Myocyte (in vitro differentiated cells): ENCODE data around the gene TGM6. TPM values are rescaled to one million over a fixed set of nuclear protein-coding genes. Genes with fewer than 3 reads are reported as not detected.
A peak's percentile ranks its signal among the peaks of the same experiment; 100 is the strongest.
"Not testable (repeated sequence)": the region's sequence is repeated elsewhere in the genome, so short reads cannot be mapped to it uniquely, and the experiment has no call there.

ENCODE experiments used
- DNase-seq: peaks from one replicate; pipeline ENCODE4 v3.0.0-alpha.2; 2012; ENCODE audit warnings: low read depth
- total RNA-seq: library from RNA; depleted of rRNA; stranded (reverse); fragments of >200 nt; gene quantifications from 2 replicates; pipeline ENCODE4 v1.2.3, GENCODE V29; 2014

Gene TGM6
- total RNA-seq, 1 donor from 2014 or later, result not detected

DNA sequence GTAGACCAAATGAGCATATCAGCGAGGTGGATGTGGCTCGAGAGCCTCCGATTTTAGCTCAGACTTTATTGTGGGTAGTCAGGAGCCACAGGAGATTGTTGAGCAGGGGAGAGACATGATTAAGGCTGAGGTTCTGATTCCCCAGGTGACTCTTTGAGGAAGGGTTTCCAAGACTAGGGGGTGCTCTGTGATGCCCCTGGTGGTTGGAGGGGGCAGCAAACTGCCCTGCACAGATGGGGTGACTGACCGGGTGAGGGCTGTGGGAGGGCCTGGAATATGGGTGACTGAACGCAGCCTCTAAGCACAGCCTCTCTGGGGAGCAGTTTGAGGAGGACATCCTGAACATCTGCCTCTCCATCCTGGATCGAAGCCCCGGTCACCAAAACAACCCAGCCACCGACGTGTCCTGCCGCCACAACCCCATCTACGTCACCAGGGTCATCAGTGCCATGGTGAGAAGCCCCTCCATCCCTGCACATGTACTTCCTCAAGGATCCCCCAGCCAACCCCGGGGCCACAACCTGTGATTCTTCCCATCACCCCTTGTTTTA is 17.0 kb downstream of the TGM6 start:
- no peak for DNase-seq

GRCh38 chr20:2398449-2398848 is 17.7 kb downstream of the TGM6 start:
- no peak for DNase-seq

DNA sequence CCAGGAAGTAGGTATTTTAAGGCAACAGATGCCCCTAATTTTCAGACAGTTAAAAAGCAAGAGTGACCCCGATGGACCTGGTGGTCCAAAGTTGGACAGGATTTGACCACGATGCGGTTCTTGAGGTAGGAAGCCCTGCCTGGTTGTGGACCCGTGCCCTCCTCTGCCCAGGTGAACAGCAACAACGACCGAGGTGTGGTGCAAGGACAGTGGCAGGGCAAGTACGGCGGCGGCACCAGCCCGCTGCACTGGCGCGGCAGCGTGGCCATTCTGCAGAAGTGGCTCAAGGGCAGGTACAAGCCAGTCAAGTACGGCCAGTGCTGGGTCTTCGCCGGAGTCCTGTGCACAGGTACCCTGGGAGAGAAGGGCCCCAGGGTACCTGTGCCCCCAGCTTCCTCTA is 18.7 kb downstream of the TGM6 start:
- no peak for DNase-seq

DNA sequence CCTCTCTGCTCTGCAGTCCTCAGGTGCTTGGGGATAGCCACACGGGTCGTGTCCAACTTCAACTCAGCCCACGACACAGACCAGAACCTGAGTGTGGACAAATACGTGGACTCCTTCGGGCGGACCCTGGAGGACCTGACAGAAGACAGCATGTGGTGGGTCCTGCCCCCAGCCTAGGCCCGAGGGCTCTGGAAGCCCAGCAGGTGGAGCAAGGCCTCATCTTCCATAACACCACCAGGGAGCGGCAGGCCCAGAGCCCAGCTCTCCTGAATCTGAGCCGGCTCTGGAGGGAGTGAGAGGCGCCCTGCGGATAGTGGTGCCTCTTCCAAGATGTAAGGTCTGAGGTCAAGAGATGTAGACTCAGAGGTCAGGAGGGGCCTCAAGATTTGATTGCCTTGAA is 19.6 kb downstream of the TGM6 start:
- DNase-seq, result no peak

DNA sequence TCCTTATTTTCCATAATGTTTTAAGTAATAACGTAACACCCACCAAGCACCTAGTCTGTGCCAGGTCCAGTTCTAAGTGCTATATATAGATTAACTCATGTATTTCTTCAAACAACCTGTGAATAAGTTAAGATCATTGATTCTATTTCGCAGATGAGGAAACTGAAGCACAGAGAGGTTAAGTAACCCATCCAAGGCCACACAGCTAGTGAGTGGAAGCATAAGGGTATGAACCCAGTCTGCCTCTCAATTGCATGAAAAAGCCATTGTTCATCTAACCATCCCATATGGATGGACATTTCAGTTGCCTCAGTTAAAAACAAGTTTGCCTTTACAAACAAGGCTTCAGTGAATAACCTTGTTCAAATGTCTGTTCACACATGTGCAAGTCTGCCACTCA is 20.8 kb downstream of the TGM6 start:
- no peak for DNase-seq

DNA sequence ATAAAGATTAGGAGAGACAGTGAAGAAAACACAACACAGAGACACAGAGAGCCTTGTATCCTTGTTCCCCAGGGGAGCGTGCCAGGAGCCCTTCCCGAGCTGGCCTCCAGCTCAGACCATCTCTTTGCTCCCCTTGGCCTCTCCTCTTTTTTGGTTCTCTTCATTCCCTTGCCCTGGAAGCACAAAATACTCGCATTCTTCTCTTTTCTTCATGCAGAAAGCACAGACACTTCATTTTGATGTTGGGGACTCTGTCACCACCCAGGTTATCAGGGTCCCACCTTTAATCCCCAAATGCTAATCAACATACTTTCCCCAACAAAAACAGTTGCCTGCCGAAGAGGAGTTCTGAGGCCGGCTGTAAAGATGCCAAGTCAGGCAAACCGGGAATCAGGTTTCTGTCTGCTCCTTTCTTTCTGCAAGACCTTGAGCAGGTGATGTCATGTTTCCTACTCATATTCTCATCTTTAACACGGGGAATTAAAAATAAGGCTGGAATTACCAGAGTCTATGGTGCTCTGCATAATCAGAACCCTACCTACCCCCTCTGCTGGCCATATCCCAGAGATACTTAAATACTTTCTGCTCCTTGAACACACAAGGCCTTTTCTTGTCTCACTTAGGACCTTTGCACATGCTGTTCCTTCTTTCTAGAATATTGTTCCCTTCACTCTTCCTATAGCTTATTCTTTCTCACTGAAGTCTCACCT is 21.7 kb downstream of the TGM6 start:
- DNase-seq, result peak; percentile 15

DNA sequence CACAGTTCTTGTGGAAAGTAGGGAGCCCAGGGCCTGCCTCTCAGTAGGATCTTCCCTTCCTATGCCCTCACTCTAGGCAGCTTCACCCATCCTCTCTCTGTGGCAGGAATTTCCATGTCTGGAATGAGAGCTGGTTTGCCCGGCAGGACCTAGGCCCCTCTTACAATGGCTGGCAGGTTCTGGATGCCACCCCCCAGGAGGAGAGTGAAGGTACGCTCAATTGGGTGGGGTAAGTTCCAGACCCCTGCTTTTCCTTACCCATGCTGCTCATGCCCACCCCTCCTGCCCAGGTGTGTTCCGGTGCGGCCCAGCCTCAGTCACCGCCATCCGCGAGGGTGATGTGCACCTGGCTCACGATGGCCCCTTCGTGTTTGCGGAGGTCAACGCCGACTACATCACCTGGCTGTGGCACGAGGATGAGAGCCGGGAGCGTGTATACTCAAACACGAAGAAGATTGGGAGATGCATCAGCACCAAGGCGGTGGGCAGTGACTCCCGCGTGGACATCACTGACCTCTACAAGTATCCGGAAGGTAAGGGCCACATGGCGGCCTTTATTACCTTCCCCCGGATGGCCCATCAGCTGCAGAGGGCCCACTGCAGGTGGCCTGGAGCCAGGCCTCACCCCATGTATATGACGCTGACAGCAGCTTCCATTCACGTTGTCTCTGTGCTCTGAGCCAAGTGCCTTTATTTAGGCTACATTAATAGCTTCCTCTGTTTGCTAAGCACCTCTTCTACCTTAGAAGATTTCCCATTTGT is 22.8 kb downstream of the TGM6 start:
- DNase-seq, result no peak

GRCh38 chr20:2405693-2406065 is 25.0 kb downstream of the TGM6 start:
- no peak for DNase-seq

GRCh38 chr20:2407355-2407754 is 26.7 kb downstream of the TGM6 start:
- DNase-seq, result not testable (repeated sequence)

GRCh38 chr20:2408111-2408510 is 27.4 kb downstream of the TGM6 start:
- no peak for DNase-seq

GRCh38 chr20:2416541-2417212 is 36.0 kb downstream of the TGM6 start:
- no peak for DNase-seq

GRCh38 chr20:2417213-2417541 is 36.5 kb downstream of the TGM6 start:
- no peak for DNase-seq

GRCh38 chr20:2418388-2418787 is 37.7 kb downstream of the TGM6 start:
- no peak for DNase-seq

- no peak for DNase-seq
Observed at GRCh38 chr20:2420510-2420909, 39.8 kb downstream of the TGM6 start.

DNA sequence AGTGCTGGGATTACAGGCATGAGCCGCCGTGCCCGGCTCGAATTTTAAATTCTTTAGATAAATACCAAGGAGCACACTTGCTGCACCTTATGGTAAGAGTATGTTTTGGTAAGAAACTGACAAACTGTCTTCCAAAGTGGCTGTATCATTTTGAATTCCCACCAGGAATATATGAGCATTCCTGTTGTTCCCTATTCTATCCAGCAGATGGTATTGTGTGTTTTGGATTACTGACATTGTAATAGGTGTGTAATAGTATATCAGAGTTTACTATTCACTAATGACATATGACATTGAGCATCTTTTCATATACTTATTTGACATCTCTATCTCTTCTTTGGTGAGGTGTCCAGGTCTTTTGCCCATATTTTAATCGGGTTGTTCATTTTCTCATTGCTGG is 40.5 kb downstream of the TGM6 start:
- DNase-seq, result no peak

DNA sequence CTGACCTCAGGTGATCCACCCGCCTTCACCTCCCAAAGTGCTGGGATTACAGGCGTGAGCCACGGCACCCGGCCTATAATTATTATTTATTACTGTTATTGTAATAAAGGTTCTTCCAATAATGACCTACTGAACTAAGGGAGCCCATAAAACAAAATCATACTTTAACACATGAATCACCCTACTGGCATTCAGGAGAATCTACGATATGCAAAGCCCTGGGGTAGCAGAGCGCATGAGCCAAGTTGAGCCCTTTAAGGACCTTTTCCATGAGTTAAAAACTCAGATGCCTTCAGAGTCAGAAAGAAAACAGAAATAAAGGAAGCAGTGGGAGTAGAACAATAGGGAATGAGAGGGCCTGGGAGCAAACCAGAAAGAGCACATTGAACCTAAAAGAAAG is 48.4 kb downstream of the TGM6 start:
- no peak for DNase-seq

DNA sequence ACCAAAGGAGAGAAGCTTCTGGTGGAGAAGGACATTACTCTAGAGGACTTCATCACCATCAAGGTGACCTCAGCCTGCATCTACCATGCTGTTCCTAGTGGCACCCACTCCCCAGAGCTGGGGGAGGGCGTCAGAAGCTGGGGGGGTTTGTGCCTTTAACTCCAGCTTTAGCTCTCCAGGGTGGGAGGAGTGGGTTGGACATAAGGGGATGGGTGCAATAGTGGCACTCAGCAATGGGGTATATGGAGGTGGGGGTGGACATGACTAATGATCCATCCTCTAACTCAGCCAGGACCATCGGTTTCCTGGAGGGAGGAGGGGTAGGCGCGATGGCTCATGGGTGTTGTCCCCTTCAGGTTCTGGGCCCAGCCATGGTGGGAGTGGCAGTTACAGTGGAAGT is 49.8 kb downstream of the TGM6 start:
- no peak for DNase-seq

DNA sequence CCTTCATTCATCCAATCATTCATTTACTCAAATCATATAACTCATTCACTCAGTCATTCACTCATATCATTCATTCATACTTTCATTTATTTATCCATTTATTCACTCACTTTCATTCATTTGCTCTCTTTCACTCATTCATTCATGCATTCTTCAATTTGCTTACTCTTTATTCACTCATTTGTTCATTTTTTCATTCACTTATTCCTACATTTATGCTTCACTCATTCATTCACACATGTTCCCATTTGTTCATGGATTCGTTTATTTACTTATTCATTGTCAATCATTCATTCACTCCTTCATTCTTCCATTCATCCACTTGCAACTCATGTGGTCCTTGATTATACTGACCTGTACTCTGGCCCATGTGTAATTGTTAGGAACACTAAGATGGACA is 50.5 kb downstream of the TGM6 start:
- DNase-seq, result no peak

- no peak for DNase-seq
Observed at GRCh38 chr20:2446845-2447244, 66.1 kb downstream of the TGM6 start.

DNA sequence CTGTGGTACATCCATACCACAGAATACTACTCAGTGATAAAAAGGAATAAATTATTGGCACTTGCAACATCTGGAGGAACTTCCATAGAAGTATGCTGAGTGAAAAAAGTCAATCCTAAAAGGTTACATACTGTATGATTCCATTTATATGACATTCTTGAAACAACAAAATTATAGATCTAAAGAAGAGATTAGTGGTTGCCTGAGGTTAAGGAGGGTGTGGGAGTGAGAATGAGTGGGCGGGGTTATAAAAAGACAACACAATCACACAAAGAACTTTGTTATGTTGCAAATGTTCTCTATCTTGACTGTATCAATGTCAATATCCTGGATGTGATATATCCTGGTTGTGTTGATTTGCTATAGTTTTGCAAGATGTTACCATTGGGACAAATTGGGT is 68.7 kb downstream of the TGM6 start:
- DNase-seq, result no peak

DNA sequence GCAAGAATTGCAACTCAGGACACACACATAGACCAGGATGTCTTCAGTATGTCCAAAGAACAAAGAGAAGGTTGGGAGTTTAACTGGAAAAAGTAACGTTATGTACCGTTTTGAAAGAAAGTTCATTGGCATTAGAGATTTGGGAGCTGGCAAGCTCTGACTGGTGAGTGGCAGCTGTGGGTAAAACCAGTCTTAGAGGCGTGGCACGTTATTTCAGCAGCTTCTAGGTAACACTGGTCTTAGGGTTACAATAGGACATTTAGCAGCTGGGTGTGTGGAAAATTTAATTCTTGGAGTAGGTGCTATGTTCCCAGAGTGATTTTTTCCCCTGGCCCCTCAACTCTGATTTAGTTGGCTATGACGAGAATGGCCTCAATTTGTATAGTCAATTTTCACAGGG is 70.7 kb downstream of the TGM6 start:
- DNase-seq, result peak; percentile 36
